Activated gamma-delta T cell treated with Interleukin-2 at 50 U/mL for 16 hours (primary cell): ENCODE measurements around the gene CLDN7.

Source experiments
- DNase-seq: peaks from one replicate; pipeline ENCODE4 v3.0.0-alpha.2; 2020

CLDN7 gene, protein sequence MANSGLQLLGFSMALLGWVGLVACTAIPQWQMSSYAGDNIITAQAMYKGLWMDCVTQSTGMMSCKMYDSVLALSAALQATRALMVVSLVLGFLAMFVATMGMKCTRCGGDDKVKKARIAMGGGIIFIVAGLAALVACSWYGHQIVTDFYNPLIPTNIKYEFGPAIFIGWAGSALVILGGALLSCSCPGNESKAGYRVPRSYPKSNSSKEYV

DNA sequence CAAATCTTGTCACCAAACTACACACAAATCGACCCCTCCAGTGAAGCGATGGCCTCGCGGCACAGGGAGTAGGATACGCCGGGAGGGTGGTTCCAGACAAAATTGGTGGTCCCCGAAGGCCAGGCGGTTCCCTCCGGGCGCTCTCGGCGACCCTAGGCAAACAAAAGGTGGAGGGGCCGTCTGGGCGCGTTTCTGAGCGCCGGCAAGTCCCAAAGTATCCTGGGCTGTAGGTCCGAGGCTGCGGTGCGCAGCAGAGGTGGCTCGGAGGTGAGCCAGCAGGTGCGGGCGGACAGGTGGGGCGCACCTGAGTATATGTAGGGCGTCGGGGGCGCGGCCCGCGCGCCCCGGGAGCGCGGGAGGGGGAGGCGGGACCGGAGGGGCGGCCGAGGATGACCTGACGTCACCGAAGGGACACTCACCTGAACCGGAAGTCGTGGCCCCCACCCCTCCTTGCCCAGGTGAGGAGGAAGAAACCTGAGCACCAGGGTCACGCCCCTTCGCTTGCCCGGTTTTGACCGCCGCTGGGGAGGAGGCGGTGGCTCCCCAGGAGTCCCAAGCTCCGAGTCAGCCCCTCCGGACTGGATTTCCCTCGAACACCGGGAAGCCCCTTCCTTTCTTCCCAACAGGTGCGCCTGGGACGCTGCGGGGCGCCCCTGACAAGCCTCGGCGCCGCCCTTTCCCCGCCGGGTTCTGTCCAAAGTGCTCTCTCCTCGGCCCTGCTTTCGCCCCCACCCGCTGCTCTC is at the start of gene CLDN7:
CLDN7 (minus strand) TSS at position 287 of the 743 bp plus-strand sequence. CDS start 435 bp downstream, outside the sequence.
- DNase-seq, result no peak

DNA sequence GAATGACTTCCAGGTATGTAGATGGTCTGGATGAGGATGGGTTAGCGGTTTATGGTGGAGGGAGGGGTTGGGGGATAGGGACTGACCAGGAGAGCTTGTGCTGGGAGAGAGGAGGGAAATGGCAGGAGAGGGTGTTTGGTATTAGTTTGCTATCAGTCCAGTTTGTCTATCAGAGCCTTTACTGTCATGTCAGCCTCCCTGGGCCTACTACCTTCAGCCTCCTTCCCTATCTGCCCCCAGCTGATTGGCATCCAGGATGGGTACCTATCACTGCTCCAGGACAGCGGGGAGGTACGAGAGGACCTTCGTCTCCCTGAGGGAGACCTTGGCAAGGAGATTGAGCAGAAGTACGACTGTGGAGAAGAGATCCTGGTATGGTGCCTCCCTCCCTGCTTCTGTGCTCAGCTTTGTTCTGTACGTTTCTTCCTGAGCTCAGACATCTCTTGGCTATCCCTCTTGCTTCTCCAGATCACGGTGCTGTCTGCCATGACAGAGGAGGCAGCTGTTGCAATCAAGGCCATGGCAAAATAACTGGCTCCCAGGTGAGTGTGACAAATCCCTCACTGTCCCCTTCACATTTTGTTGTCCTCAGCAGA is 48.9 kb upstream of the CLDN7 start:
- no peak for DNase-seq

DNA sequence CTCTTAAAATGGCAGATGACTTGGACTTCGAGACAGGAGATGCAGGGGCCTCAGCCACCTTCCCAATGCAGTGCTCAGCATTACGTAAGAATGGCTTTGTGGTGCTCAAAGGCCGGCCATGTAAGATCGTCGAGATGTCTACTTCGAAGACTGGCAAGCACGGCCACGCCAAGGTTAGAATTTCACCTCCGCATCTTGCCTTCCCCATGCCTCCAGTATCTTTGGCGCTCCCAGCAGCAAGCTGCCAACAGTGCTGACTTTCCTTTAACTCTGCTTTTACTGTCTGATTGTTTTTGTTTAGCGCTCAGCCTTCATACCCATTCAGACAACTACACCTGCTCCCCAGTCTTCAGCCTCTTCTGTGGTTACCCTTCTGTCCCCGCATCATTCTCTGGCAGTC is 47.4 kb upstream of the CLDN7 start:
- DNase-seq, result no peak

DNA sequence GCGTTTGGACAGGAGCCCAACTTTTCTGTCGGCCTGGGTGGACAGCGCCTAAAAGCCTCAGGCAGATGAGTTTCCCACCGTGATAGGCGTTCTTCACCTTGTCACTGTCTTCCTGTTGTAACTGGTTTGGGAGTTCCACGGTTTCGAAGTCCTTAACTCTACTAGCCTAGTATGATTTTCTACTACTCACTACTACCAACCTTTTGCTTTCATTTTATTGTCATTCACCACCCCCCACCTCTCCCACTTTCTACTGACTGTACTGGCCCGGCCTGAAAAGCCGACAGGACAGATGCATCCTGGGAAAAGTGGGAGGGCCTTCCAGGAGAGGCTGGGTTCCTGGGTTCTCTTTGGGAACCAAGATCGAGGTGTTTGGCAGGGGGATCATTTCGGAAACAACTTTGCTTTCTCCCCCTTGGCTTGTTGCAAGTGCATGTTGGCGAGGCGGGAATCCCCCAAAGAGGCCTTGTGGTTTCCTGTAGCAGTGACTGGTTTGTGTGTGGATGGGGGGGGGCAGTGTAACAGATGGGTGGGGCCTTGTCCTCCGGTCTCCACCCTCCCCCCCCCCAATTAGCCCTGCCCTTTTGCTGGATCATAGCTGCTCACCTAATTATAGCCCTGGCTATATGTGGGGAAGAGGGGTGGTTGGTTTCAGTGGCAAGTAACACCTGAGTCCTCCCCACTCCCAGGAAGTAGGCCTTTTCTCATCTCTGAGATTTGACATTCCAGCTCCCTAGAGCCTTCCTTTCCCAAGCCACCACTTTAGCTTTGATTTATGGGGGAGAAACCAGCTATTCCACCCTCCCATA is 46.6 kb upstream of the CLDN7 start:
- peak; percentile 87 for DNase-seq

DNA sequence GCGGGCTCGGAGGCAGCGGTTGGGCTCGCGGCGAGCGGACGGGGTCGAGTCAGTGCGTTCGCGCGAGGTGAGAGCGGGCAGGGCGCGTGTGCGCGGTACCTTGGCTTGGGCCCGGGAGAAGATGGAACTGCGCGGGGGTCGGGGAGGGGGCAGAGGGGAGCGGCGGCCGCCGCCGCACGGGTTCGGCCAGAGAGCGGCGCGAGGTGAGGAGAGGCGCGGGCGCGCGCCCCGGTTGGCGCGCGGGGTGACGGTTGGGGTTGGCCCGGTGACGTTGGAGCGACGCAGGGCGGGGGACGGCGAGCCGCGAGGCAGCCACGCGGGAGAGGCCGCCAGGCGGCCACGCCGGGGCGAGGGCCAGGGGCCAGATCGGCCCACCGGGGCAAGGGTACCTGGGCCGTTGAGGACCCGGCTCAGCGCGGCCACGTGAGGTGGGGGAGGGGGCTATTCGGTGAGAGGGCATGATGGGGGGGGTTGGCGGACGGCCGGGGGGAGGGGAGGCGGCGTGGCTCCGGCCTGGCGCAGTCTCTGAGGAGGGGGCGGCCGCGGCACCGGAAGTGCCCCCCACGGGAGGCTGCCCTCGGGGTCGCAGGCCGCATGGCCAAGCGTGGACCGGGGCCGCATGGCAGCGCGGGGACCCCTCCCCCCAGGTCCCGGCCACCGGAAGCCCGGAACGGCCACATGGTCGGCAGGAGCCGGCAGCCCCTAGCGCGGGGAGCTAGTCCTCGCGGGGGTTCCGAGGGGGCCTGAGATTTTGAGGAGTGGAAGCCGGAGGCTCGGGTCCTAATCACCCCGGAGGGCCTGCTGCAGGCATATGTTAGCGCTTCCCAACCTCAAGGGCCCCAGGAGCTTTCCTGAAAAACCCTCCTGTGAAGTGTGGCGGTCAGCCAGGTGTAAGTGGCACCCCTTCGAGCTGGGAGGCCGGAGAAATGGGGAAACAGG is 45.7 kb upstream of the CLDN7 start:
- DNase-seq, result peak; percentile 41

DNA sequence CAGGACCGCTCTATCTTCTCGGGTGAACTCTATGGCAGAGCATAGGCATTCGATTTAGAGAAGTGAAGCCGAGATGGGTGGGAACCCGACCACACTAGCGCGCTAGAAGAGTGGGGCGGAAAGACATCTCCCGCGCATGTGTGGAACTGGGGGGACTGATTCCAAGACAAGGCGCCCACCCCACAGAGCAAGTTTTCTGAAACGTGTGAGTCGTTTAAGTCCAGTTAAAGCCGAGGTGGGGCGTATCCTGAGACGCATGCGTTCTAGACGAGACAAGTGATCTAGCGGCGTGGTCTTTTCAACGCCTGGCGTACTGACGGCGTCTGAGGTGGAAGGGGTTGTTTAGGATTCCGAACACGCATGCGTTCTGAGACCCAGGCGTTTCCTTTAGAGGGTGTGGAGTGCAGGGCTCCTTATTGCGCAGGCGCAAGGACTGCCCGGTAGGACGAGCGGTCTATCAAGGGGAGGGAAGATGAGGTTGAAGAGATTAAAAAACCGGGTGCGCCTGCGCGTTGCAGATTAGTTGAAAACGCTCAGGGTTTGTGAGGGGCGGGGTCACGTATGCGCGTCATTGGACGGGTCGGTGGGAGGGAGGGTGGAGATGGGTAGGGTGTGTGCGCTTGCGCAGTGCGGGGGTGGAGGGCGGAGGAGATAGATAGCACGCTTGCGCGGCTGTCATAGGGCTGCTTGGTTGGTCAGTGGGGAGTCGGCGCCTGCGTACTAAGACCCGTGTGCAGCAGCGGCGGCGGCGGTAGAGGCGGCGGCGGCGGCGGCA is 44.8 kb upstream of the CLDN7 start, which contains the start of gene EIF5A:
EIF5A (plus strand) TSS at position 718 of the 775 bp plus-strand sequence. CDS start 2,008 bp downstream, outside the sequence.
- peak; percentile 100 for DNase-seq

DNA sequence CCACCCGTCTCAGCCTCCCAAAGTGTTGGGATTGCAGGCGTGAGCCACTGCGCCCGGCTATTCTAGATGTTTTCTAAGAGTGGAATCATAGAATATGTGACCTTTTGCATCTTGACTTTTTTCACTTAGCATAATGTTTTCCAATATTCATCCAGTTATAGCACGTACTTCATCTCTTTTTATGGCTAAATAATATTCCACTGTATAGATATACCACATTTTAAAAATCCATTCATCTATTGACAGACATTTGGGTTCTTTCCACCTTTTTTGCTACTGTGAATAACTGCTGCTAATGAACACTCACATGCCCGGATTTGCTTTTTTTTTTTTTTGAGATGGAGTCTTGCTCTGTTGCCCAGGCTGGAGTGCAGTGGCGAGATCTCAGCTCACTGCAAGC is 41.9 kb upstream of the CLDN7 start:
- DNase-seq, result no peak

DNA sequence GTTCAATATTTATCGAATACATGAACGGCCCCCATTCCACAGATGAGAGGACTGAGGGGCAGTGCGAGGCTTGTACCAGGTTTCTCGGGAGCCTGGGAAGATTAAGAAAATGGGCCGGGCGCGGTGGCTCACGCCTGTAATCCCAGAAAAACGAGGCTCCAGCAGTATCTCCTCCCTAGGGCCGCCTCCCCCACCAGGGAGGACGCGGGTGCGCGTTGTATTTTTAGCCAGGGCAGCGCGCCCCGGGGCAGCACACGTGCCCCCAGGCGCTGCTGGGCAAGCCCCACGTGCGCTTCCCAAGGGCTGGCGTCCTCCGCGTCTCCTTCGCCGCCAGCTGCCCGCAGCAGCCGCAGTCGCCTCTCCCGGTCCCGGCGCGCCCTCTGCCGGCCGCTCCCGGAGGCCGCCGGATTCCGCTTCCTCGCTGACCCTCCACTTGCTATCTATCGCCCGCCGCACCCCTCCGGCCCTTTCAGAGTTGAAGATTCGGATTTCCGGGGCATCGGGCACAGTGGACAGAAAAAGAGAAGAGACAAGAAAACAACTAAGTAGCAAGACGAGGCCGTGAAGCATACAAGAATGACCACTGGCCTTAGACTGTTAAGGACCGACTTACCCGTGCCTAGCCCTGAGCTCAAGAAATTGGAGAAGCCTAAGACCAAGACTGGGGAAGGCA is 34.0 kb upstream of the CLDN7 start:
- peak; percentile 60 for DNase-seq

DNA sequence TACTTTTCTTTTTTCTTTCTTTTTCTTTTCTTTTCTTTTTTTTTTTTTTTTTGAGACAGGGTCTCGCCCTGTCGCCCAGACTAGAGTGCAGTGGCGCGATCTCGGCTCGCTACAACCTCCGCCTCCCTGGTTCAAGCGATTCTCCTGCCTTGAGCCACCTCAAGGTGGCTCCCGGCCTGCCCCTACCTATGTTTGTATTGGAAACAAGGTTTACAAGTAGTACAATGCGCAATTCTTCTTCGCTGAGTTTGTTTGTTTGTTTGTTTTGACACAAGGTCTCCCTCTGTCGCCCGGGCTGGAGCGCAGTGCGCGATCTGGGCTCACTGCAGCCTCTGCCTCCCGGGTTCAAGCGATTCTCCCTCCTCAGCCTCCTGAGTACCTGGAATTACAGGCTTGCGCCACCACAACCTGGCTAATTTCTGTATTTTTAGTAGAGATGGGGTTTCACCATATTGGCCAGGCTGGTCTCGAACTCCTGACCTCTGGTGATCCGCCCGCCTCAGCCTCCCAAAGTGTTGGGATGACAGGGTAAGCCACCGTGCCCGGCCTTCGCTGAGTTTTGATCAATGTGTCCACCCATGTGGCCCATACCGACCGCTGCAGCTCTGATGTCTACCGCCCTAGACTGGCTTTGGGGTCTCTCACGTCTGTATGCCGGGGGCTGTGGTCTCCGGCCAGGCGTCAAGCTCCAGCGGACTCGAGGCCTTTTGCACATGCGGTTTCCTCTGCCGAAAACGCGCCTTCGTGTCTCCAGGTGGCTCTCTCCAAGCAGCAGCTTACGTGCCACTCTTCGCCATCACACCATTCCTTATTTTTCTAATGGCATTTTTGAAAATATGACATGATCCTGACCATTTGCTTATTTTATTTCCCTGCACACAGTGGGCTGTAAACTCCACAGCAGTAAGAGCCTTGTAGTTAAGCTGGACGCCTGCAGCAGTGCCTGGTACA is 33.2 kb upstream of the CLDN7 start:
- DNase-seq, result no peak

DNA sequence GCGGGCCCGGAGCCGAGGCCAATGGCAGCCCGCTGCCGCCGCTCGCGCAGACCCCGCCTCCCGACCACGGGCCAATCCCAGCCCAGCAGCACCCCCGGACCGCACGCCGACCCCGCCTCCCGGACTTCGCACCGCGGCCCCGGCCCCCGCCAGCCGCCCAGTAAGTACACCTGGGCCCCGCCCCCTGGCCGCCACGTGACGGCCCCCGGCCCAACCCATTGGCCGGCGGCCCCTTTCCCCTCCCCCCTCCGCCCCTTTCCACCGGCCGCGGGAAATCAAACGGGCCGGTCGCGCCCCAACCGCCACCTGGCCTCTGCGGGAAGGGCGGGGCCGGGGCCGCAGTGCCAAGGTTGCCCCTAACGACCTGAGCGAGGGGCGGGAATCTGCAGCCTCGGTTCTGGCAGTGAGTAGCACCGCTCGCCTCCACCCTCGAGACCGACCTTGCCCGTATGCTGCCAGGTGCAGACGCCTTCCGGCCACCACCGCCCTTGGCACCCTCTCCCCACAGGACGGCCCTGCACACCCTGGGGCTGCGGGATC is 32.4 kb upstream of the CLDN7 start, which contains the start of gene YBX2:
YBX2 (minus strand) TSS at position 26 of the 540 bp plus-strand sequence. CDS start 139 bp downstream, outside the sequence.
- peak; percentile 68 for DNase-seq

DNA sequence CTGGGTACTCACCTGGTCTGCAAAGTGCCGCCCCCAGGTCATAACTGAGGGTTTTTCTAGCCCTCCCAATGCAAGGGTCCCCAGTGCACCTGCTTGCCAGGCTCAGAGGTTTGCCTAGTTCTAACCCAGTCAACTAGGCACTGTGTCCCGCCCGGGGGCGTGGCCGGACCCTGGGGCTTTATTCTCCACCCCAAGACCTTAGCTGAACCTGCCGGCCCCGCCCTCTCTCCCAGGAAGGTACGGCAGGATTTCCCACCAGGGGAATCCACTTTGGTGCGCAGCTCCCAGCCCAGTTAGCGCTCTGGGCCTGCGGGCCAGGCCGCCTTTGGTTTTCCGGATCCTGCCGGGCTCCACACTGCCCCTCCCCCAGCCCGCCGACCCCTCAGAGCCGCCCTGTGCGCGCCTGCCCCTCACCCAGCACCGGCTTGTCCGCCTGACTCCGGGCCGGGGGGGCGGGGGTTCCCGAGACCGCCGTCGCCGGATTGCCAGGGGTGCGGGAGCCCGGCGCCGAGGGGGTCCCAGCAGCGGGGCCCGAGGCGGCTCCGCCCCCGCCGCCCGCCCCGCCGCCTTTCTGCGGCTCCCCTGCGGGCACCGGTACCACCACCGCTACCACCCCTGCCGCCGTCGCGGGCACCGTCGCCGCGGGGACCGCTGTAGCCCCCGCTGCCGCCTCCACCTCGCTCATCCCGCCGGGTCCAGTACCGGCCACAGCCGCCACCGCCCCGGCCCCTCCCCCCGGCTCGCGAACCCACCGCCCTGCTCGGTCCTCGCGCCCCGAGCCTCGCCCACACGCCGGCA is 31.7 kb upstream of the CLDN7 start:
- no peak for DNase-seq

DNA sequence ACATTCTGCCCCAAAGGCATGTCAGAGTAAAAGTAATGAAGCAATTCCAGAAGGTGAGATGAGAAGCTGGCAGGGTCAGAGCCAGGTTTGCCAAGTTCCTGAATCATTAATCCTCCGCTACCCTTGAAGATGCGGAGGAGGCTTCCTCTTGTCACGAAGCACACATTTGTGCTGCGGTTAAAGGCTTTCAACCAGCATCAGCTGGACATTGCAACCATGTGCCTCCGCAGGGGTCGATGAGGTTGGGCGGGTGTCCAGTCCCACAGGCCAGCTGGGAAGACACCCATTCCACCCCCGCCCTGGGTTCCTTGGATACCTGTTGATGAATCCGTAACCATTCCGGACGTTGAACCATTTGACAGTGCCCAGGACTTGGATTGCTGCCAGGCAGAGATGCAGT is 30.9 kb upstream of the CLDN7 start:
- no peak for DNase-seq

DNA sequence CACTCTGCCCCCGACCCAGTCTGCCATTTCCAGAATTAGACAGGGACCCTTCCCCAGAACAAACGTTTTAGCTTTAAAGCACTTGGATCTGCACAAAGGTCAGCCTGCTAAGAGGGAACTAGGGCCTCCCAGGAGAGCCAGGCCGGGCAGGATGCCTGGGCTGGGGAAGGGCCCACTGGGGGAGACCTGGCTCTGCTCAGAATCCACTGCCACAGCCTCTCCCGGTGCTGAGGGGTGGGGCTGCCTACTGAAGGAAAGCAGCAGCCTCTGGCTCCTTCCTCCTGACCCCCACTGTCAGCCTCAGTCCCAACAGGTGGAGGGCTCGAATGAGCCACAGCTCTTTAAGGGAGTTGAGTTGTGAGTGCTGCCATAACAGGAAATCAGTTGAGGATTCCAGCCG is 30.5 kb upstream of the CLDN7 start:
- DNase-seq, result no peak

DNA sequence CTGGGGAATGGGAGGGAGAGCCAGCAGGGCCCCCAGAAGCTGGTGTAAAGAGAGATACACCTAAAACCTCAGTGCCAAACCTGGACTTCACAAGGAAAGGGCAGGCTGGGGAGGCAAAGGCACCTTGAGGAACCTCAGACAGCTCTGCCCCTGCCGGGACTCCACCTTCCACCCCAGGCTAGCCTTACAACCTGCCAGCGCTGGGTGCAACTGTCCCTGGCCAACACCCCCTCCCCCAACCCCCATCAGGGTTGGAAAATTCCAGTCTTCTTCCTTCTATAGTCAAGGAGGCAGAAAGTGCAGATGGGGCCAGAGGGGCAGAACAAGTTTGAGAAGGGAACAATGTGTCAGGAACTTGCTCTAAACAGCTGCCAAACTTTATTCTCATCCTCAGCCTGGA is 29.9 kb upstream of the CLDN7 start:
- DNase-seq, result no peak

DNA sequence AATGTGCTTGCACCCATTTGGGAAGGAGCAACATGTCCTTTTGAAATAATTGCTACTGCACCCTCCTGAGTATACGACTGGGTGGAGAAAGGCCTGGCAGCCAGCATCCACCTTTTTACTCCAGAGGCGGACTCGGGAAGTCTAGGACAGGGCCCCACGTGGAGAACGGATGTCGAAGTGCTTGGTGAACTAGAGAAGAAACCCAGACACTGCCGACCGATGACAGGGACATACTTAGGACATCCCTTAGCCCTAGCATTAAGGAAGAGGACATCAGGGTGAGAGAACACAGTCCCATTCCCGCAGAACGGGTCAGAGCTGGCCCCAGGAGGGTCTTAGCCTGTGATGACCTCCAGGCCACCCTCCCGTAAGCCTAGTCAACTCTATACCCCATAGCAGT is 28.4 kb upstream of the CLDN7 start:
- DNase-seq, result no peak

DNA sequence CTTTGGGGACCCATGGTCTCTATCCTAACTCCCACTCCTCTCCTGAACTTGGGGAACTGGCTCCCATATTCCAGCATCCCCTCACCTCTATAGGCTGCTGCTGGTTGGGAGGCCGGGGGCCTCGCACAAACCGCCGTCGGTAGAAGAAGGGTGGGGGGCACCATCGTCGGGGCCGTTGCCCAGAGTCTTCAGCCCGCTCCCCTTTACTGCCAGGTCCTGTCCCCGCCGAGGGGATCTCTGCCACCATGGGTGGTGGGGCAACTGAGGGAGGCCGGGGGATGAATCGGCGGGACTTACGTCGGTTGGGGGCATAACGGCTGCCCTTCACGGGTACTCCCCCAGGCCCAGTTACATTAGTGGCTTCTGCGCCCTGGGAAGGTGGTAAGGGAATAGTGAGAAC is 27.9 kb upstream of the CLDN7 start:
- no peak for DNase-seq

DNA sequence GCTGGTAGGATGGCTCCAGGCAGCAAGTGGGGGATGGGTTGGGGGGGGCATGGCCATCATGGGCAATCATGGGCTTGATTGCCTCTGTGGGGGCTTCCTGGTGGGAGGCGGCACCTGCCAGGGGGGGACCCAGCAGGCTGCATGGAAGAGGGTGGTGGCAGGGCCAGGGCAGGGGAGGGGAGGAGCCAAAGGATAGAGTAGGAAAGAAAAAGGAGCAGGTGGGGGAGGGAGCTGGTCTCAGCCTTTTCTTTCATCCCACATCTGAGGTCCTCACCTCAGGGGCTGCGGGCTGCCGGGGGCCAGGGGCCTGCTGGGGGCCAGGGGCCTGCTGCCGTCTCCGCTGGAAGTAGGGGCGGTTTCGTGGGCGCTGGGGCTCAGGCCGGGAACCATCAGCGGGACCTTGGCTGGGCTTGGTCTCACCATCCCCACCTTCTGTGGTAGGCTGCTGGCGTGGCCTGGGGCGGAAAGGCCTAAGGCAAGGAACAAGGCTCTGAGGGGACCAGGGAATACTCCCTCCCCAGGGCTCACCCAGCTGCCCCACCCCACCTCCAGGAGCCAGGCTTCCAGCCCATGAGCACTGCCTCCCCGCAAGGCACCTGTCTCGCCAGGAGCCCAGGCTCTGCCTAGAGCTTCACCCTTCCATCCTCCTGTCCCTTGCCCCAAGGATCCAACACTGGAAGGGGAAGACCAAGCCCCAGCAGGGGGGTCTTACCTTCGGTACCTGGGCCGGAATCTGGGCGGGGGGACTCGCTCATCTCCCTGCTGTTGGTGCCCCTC is 27.2 kb upstream of the CLDN7 start:
- DNase-seq, result no peak
